GM19240 (cell line): ENCODE measurements around the gene PHF23.
"Not testable (repeated sequence)": the region's sequence is repeated elsewhere in the genome, so short reads cannot be mapped to it uniquely, and the experiment has no call there.

Experiments used
- DNase-seq: peaks from one replicate; pipeline ENCODE4 v3.0.0; 2011; ENCODE audit warnings: low spot score; ENCODE audit not compliant: insufficient read length

Gene PHF23

GRCh38 chr17:7258731-7259554 lies 19.7 kb upstream of the PHF23 start:
- no peak for DNase-seq

GRCh38 chr17:7256766-7257456 lies 17.7 kb upstream of the PHF23 start:
- no peak for DNase-seq

DNA sequence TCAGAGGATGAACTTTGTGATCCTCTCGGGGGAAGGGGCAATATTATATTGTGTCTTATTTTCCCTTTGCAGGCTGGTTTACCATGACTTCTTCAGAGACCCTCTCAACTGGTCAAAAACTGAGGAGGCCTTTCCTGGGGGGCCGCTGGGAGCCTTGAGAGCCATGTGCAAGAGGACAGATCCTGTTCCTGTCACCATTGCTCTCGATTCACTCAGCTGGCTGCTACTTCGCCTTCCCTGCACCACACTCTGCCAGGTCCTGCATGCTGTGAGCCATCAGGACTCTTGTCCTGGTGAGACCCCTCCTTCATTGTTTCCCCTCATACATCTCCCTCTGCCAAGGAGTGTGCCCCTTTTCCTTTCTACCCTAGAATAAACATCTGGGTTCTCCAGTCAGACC lies 15.3 kb upstream of the PHF23 start:
- no peak for DNase-seq

DNA sequence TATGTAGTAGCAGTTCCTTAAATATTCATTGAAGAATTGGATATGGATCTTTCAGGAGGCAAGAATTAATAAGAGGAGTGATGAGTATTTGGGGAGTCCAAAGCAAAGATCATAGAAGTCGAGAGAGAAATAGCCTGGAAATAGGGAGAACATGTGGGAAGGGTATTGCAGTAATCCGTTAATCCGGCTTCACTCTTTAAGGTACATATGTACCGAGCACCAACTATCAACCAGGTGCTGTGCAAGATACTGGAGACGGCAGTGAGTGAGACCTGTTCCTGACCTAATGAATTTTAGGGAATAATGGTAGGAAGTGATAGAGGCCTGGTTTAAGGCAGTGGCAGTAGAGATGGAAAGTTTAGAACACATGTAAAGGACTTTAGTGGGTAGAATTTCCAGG lies 13.8 kb upstream of the PHF23 start:
- DNase-seq = no peak

GRCh38 chr17:7252176-7253043 lies 13.2 kb upstream of the PHF23 start, which contains the start of gene ELP5:
TSS of gene ELP5 (plus strand) at chr17:7252215. CDS start at chr17:7252551, 336 bp downstream.
- DNase-seq = peak; percentile 88

GRCh38 chr17:7251661-7252175 lies 12.5 kb upstream of the PHF23 start, which contains the start of gene CTDNEP1:
TSS of gene CTDNEP1 (minus strand) at chr17:7251734. CDS start at chr17:7251296, 438 bp downstream.
- DNase-seq = peak; percentile 92

- DNase-seq = no peak
Observed at GRCh38 chr17:7250695-7251627, 11.7 kb upstream of the PHF23 start.

DNA sequence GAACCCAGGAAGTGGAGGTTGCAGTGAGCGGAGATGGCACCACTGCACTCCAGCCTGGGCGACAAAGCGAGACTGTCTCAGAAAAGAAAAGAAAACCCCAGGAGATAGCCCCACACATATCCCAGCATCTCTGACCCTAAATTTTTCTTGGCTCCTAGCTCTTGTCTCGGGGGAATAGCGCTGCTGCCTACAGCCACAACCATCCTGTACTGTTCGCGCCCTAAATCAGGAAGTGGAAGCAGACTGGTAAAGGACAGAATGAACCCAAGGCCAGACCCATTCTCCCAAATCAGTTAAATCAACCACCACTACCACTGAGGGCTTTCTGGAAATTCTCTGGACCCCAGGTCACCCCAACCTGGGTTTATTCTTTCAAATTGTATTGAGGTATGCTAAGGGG lies 10.6 kb upstream of the PHF23 start:
- no peak for DNase-seq

GRCh38 chr17:7249214-7249613 lies 10.0 kb upstream of the PHF23 start:
- no peak for DNase-seq

DNA sequence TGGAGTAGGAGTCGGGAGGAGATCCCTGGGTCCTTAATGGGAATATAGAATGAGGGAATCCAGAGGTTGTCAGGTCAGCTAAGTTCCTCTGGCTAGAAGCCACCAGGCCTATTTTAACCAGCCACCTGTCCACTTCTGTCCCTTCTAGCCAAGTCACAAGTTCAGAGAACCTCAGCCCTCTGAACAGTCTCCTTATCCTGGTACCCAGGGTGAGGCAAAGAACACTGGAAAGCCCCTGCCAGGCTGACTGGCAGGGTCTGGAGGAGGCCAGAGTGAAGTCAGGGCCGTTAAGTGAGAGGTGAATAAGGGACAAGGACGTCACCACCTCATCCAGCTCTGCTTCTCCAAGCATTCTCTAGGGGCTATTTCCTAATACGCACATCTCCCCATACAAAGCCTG lies 9.5 kb upstream of the PHF23 start:
- no peak for DNase-seq

DNA sequence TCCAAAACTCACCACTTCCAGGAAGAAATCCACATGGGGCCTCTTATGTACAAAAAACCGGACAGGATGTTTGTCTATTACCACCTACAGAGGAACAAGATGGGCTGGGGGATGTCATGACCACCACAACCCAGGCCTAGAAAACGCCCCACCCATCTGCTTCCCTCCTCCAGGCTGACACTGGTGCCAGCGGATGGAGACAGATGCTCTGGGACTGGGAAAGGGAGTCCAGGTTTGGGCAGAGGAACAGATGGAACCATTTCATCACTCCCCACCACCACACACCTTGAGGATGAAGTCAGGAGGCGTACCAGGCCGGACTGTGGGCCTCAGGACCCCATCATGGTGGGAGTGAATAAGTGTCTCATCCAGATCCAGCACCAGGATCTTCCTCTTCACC lies 7.5 kb upstream of the PHF23 start:
- no peak for DNase-seq

DNA sequence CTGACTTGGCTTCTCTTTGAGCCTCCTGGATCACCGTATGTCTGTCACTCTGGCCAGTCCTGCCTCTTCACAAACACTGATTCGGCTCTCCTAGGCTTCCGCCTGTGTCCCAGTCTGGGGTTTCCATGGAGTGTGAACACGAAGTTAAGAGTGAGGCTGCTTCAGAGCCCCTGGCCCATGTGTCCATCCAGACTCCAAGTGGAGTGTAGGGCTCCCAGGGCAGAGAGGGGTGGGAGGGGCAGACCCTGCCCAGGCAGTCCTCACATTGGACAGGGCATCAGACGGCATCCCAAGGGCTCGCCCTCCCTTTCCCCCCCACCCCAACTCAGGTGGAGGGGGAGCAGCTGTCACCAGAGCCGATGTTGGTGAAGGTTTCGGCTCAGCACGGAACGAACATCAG lies 4.6 kb upstream of the PHF23 start:
- not testable (repeated sequence) for DNase-seq

DNA sequence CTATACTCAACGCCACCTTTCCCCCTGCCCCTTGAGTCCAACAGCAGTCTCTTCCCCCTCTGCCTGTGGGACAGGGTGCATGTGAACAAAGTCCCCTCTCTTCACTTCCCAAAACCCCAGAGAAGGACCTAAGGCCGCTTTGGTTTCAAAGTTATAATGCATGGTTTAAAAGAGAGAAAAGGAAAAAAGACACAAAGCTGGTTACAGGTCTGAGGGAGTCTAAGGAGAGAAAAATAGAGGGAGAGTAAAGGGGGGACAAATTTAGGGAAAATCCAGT lies 4.1 kb upstream of the PHF23 start:
- DNase-seq = no peak

DNA sequence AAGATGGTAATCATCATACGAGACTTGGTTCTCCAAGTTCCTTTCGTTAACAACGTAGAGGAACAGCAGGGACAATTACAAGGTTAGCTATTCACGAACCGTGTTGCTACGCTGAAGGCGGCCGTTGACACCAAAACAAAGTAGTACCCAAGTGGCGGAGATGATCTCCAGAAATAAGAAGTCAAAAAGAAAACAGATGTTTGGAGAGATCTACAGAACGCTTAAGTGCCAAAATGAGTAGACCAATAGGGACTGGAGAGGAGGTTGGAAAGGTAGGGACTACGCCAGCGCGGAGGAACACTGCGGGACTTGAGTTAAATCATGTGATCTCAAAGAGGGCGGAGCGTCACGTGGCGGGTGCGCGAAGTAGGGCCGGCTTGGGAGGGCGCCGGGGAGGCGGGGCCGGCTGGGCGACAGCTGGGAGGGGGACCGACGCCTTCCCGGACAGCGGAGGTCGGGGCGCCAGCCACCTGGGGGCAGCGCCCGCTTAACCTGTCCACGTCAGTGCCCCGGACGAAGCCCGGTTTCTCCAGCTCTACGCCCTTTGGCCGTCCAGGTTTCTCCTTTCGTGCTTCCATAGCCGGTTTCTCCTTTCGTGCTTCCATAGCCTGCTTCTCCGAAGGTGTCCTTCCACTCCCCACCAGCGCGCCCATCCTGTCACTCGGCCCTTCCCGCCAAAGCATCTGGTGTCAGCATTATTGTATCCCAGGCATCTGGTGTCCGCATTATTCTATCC lies 3.6 kb upstream of the PHF23 start:
- no peak for DNase-seq

DNA sequence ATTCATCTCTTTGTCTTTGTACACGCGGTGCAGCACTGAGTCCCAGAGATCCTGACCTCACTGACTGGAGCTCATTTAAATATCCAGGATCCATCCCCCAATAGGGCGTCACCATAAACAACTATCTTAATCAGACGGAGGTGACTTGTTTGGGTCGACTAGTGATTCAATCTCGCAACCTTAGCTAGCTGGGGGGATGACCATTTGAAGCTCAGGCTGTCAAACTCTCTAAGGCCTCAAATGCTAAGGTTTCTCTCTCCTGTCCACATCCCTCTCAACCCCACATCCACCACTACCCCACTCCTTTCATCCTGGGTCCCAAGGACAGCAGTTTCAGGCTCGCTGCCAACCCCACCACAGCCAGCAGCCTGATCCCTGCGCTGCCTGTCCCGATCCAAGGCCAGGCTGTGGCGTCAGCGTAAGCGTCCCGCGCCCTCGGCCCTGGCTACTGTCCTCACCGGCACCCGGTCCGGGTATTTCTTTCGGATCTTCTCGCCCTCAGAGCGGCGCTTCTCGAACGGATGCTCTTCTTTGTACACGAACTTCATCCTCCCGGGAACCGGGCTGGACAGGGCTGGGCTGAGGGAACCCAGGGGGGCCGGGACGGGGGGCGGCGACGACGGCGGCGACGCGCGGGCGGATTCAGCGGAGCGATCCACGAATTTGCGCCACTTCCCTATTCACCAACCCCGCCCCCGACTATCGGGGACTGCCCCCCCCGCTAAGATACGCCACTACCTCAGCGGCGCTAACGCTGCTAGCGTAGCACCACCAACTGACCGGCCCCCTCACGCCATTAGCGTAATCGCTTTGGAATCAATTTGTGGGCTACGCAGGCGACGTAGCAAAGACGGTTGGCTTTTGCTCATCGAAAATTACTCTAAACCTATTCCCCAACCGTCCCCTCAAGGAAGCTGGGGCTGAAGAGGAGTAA lies 2.8 kb upstream of the PHF23 start, which contains the start of gene GABARAP:
Gene GABARAP (minus strand): TSS at position 667 of the 934 bp plus-strand sequence. CDS start 119 bp downstream, at position 548.
- no peak for DNase-seq

- no peak for DNase-seq
Observed at GRCh38 chr17:7241090-7241733, 2.0 kb upstream of the PHF23 start.

- no peak for DNase-seq
Observed at GRCh38 chr17:7240375-7240774, 1.1 kb upstream of the PHF23 start.

GRCh38 chr17:7238420-7239090 lies 702 bp downstream of the PHF23 start:
- DNase-seq = no peak
